SK-N-SH (cell line): Measurements from ENCODE around the gene ADRM1. TPM values are rescaled to one million over a fixed set of nuclear protein-coding genes. Genes with fewer than 3 reads are reported as not detected.

Source experiments
- CTCF ChIA-PET: fragments of 300-600, 350-600 bp; formaldehyde crosslinking; extraction: SDS; loops from one replicate; lab custom pipeline; 2021; lab: Yijun Ruan, JAX
- POLR2A ChIA-PET: fragments of 350-600 bp; sonication (Branson Sonifier 250); formaldehyde crosslinking; extraction: SDS; loops from one replicate; lab custom pipeline; 2020; ENCODE audit warnings: antibody characterized with exemption, inconsistent platforms; lab: Yijun Ruan, JAX
- DNase-seq: peaks from one replicate; pipeline ENCODE4 v3.0.0; 2012
- H2AFZ ChIP-seq: fragments of 200-600 bp; sonication (generic); 2 replicates; pipeline ENCODE4 v1.8.1; 2016; ENCODE audit warnings: antibody characterized with exemption, mild to moderate bottlenecking, low read depth
- H3F3A ChIP-seq: fragments of 200-600 bp; sonication (generic); replicated peaks from 2 replicates; pipeline ENCODE3; 2016; ENCODE audit warnings: antibody characterized with exemption, mild to moderate bottlenecking; ENCODE audit not compliant: insufficient read depth
- H3K27ac ChIP-seq, 2 experiments: fragments of 200-500 bp in 1 of 2; fragments of 200-600 bp in 1 of 2; sonication (Bioruptor generic) in 1 of 2; sonication (generic), shearing (Covaris generic) in 1 of 2; 2 replicates each; pipeline versions ENCODE4 v1.5.1 to v1.6.1; 2014 to 2016; ENCODE audit warnings: low read depth in 2 of 2, inconsistent platforms in 1 of 2, low read length in 1 of 2, mild to moderate bottlenecking in 1 of 2, mixed read lengths in 1 of 2
- H3K27me3 ChIP-seq: fragments of 200-600 bp; sonication (generic), shearing (Covaris generic); 2 replicates; pipeline ENCODE4 v1.6.1; 2016; ENCODE audit warnings: mixed run types; ENCODE audit not compliant: insufficient read depth
- H3K36me3 ChIP-seq, 2 experiments: fragments of 200-500 bp in 1 of 2; fragments of 200-600 bp in 1 of 2; sonication (Bioruptor generic) in 1 of 2; sonication (generic) in 1 of 2; replicated peaks in 1 of 2; 2 replicates each; pipeline versions ENCODE3 to v1.5.1; 2014 to 2016; ENCODE audit warnings: low read length in 1 of 2, mild to moderate bottlenecking in 1 of 2; ENCODE audit not compliant: insufficient read depth in 2 of 2, control insufficient read depth in 1 of 2
- H3K4me1 ChIP-seq, 2 experiments: fragments of 200-500 bp in 1 of 2; fragments of 200-600 bp in 1 of 2; sonication (Bioruptor generic) in 1 of 2; sonication (generic), shearing (Covaris generic) in 1 of 2; 2 replicates each; pipeline versions ENCODE4 v1.5.1 to v1.6.1; 2014 to 2016; ENCODE audit warnings: low read depth in 1 of 2, low read length in 1 of 2, mixed run types in 1 of 2; ENCODE audit not compliant: insufficient read depth in 2 of 2, control insufficient read depth in 1 of 2
- H3K4me2 ChIP-seq: fragments of 200-600 bp; sonication (generic), shearing (Covaris generic); 2 replicates; pipeline ENCODE4 v1.6.1; 2017; ENCODE audit warnings: mixed run types
- H3K4me3 ChIP-seq, 2 experiments: fragments of 200-500 bp in 1 of 2; fragments of 200-600 bp in 1 of 2; sonication (Bioruptor generic) in 1 of 2; sonication (generic), shearing (Covaris generic) in 1 of 2; 2 replicates each; pipeline versions ENCODE4 v1.5.1 to v1.8.1; 2014 to 2016; ENCODE audit warnings: low read depth in 2 of 2, inconsistent platforms in 1 of 2, low read length in 1 of 2, mild to moderate bottlenecking in 1 of 2, mixed read lengths in 1 of 2, moderate library complexity in 1 of 2
- H3K79me2 ChIP-seq: fragments of 200-600 bp; sonication (generic); 2 replicates; pipeline ENCODE4 v1.8.1; 2017; ENCODE audit warnings: mild to moderate bottlenecking; ENCODE audit not compliant: insufficient read depth
- H3K9ac ChIP-seq: fragments of 200-600 bp; sonication (generic); 2 replicates; pipeline ENCODE4 v1.6.1; 2017; ENCODE audit warnings: mixed run types
- H3K9me2 ChIP-seq: fragments of 200-600 bp; sonication (generic); 2 replicates; pipeline ENCODE4 v1.6.1; 2017; ENCODE audit warnings: mixed run types
- H3K9me3 ChIP-seq: fragments of 200-600 bp; sonication (generic); 2 replicates; pipeline ENCODE4 v1.6.1; 2017; ENCODE audit warnings: mixed run types, mild to moderate bottlenecking, moderate library complexity
- H4K20me1 ChIP-seq: fragments of 200-600 bp; sonication (generic); 2 replicates; pipeline ENCODE4 v1.6.1; 2017; ENCODE audit warnings: mild to moderate bottlenecking, mixed run types; ENCODE audit not compliant: insufficient read depth
- ELF1 ChIP-seq: IDR thresholded peaks from 2 replicates; pipeline ENCODE4 v1.4.0; 2012
- GABPA ChIP-seq: IDR thresholded peaks from 2 replicates; pipeline ENCODE4 v1.4.0; 2012; ENCODE audit warnings: low read depth, mild to moderate bottlenecking
- GATA2 ChIP-seq: sonication (generic); formaldehyde crosslinking; IDR thresholded peaks from 2 replicates; pipeline ENCODE4 v1.5.0; 2020; ENCODE audit warnings: mild to moderate bottlenecking, missing genetic modification reagents
- JUND ChIP-seq: IDR thresholded peaks from 2 replicates; pipeline ENCODE4 v1.4.0; 2012
- MAX ChIP-seq: IDR thresholded peaks from 2 replicates; pipeline ENCODE4 v1.4.0; 2012; ENCODE audit warnings: low read depth
- MXI1 ChIP-seq: IDR thresholded peaks from 2 replicates; pipeline ENCODE4 v1.6.1; 2012; ENCODE audit warnings: mild to moderate bottlenecking, low read depth, low read length, improper control_type of control experiment
- NFIC ChIP-seq: IDR thresholded peaks from 2 replicates; pipeline ENCODE4 v1.4.0; 2012; ENCODE audit warnings: borderline replicate concordance
- POLR2AphosphoS5 ChIP-seq: IDR thresholded peaks from 2 replicates; pipeline ENCODE4 v1.6.1; 2012; ENCODE audit warnings: low read depth, low read length
- RAD21 ChIP-seq: IDR thresholded peaks from 2 replicates; pipeline ENCODE4 v1.6.1; 2012; ENCODE audit warnings: mild to moderate bottlenecking, low read length
- SIN3A ChIP-seq: IDR thresholded peaks from 2 replicates; pipeline ENCODE4 v1.6.1; 2012; ENCODE audit warnings: low read depth, mild to moderate bottlenecking, low read length, moderate library complexity, borderline replicate concordance
- SMC3 ChIP-seq: IDR thresholded peaks from 2 replicates; pipeline ENCODE4 v1.6.1; 2012; ENCODE audit warnings: low read depth, low read length, improper control_type of control experiment
- WGBS: methylation state at CpG from one replicate; pipeline ENCODE4 v1.1.6; 2017; ENCODE audit warnings: low lambda C conversion rate; 5-methylcytosine and 5-hydroxymethylcytosine counted together
- polyA plus RNA-seq, 3 experiments: library from polyadenylated mRNA; depleted of rRNA; stranded (reverse); fragments of >200 nt; gene quantifications; 2 replicates each; pipeline ENCODE4 v1.2.3, GENCODE V29; 2012
- TF ChIP-seq, protein P1 (sequence below): fragments of 150-350 bp; IDR thresholded peaks from 2 replicates; pipeline ENCODE4 v1.6.1; 2017; ENCODE audit warnings: antibody characterized with exemption, low read length, low read depth, borderline replicate concordance

The ADRM1 gene
- polyA plus RNA-seq, 1 of the 3 experiments (the other 2 are of a cell fraction), result 142 TPM

GRCh38 chr20:62299666-62300236 lies 3.0 kb upstream of the ADRM1 start:
- Histone ChIP-seq H3K79me2 (peaks cover 20% of the 10 kb centered on the region), H3K9me3 (no peaks in the 10 kb centered on the region), H3K4me3 (no peak overlapping the region), H3K4me2 (no peak overlapping the region), H3K36me3 (peaks cover 10 to 29% of the 10 kb centered on the region in 2 experiments), H3K4me1 (peaks cover 5 to 13% of the 10 kb centered on the region in 2 experiments; a peak in 2 of 4 replicates), H3K9me2 (no peaks in the 10 kb centered on the region), H3K9ac (no peak overlapping the region), H2AFZ (no peak overlapping the region), H4K20me1 (peaks cover 15% of the 10 kb centered on the region), H3K27me3 (no peaks in the 10 kb centered on the region), H3K27ac (no peak overlapping the region), H3F3A (peaks cover 12% of the 10 kb centered on the region)
- ChIA-PET POLR2A (interaction anchor here (0.5 to 1.0 kb wide), 2 partner anchors 79 to 87 kb away, joined by 3 read pairs; partner anchors contain the start of gene RPS21), CTCF (interaction anchor here (1.6 to 3.2 kb wide), 3 partner anchors 65 to 83 kb away, joined by 6 to 25 read pairs (median 15); no protein-coding TSS in a partner anchor)
- 86% methylated on average over 10 of the region's 12 CpGs for WGBS
- TF ChIP-seq SIN3A, result no peak
- no peak for DNase-seq

DNA sequence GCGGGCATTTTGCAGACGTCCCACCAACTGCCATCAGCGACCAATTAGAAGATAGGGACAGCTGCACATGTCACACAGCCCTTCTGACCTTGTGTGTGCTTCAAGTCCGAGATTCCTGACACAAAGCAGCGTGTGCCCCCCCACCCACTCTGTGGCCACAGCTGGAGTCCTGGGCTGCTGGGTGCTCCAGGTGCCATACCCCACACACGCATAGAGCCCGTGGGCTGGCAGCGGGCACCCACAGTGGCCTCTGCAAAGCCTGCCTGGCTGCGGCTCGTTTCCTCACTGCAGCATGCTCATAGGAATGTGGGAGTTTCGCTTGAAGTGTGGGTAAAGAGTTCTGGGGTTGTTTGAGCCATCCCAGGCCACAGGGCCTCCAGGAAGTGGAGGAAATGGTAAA lies 2.5 kb upstream of the ADRM1 start:
- ChIA-PET POLR2A (no interaction called here), CTCF (interaction anchor here (0.9 to 3.2 kb wide), 6 partner anchors 8 to 82 kb away, joined by 3 to 25 read pairs (median 10); partner anchors contain the start of gene LAMA5)
- H3K79me2 ChIP-seq, result peaks cover 26% of the 10 kb centered on the region
- H3K9me2 ChIP-seq, result no peaks in the 10 kb centered on the region
- no peak overlapping the region for H3K4me3 ChIP-seq
- no peak overlapping the region for H3K27ac ChIP-seq
- DNase-seq, result no peak
- H3K27me3 ChIP-seq, result no peaks in the 10 kb centered on the region
- no peak overlapping the region for H3K4me2 ChIP-seq
- H3K9me3 ChIP-seq, result no peaks in the 10 kb centered on the region
- peaks cover 7 to 18% of the 10 kb centered on the region in 2 experiments; a peak in 2 of 4 replicates for H3K4me1 ChIP-seq
- H3K9ac ChIP-seq, result no peak overlapping the region
- H3F3A ChIP-seq, result peaks cover 12% of the 10 kb centered on the region
- WGBS, result 82% methylated on average over 3 of the region's 11 CpGs
- no peak for TF ChIP-seq MXI1
- TF ChIP-seq SMC3, result no peak
- TF ChIP-seq, protein P1, sequence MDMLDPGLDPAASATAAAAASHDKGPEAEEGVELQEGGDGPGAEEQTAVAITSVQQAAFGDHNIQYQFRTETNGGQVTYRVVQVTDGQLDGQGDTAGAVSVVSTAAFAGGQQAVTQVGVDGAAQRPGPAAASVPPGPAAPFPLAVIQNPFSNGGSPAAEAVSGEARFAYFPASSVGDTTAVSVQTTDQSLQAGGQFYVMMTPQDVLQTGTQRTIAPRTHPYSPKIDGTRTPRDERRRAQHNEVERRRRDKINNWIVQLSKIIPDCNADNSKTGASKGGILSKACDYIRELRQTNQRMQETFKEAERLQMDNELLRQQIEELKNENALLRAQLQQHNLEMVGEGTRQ, result no peak
- TF ChIP-seq GATA2 (CRISPR knock-in tag), result no peak
- no peak for TF ChIP-seq ELF1
- TF ChIP-seq SIN3A, result no peak
- no peak for TF ChIP-seq MAX
- TF ChIP-seq JUND, result no peak
- no peak for TF ChIP-seq NFIC
- TF ChIP-seq GABPA, result no peak
- TF ChIP-seq POLR2AphosphoS5, result no peak
- TF ChIP-seq RAD21, result no peak
- H3K36me3 ChIP-seq, result peaks cover 10 to 31% of the 10 kb centered on the region in 2 experiments
- H4K20me1 ChIP-seq, result peaks cover 21% of the 10 kb centered on the region
- no peak overlapping the region for H2AFZ ChIP-seq
